ENCODE results near the gene R3HCC1L.

R3HCC1L gene

DNA sequence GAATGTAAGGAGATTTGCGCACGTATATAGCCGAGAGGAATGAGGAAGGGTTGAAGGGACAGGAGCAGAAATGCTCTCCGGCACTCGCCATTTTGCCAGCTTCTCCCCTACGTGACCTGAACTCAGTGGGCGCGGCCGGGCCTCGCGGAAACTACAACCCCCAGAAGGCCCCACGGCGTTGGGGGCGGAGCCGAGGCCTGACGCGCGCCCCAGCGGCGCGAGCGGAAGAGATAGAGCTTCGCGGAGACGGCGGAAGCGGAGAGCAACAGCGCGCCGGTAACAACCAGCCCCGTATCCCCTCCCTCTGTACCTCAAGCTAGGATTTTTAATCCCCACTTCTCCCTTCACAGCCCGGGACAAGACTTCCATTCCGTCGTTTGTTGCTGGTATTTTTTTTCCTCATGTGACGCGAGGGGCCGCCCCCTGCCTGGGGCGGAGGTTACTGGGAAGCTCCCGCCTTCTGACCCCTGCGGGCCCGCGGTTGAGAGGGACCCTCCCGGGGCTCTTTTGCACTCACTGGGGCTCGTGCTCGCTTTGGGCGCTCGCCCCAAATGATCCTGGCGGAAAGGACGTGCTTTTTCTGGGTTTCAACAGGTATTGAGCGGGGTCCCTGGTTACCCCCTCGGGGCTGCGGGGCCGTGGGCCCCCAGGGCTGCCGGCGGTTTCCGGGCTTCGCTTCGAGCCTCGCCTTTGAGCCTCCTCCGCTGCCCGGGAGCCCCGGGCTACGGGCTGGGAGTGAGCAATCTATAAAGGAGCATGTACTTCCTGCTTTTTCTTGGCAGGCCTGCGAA, at the start of gene R3HCC1L:
Gene R3HCC1L, plus strand, starts transcription at position 227 of the 791 bp plus-strand sequence. CDS start 73,458 bp downstream, outside the sequence.
- peak; percentile 92 to 95 for DNase-seq (ENCODE audit: low spot score in 2 of 2)
- Mint-ChIP-seq H3K4me3 (peak within 1 kb of the TSS; percentile 87), H3K27ac (peak within 1 kb of the TSS; percentile 84), H3K9me3 (peaks cover 2% of the 10 kb centered on the region), H3K4me1 (peaks cover 24% of the 10 kb centered on the region), H3K36me3 (no peaks in the 10 kb centered on the region)
- ATAC-seq: peak; percentile 99

DNA sequence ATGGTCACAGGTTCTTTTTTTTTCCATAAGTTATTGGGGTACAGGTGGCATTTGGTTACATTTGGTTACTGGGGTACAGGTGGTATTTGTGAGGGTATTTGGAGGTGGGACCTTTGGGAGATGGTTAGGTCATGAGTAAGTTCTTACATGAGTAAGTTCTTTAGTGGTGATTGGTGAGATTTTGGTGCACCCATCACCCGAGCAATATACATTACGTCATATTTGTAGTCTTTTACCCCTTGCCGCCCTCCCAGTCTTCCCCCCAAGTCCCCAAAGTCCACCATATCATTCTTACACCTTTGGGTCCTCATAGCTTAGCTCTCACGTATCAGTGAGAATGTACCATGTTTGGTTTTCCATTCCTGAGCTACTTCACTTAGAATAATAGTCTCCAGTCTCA, 49.2 kb upstream of the R3HCC1L start:
- Mint-ChIP-seq H3K36me3 (no peaks in the 10 kb centered on the region), H3K27ac (no peak overlapping the region), H3K4me1 (no peaks in the 10 kb centered on the region), H3K4me3 (no peak overlapping the region), H3K9me3 (no peaks in the 10 kb centered on the region)
- no peak for DNase-seq (ENCODE audit: low spot score in 2 of 2)
- ATAC-seq: no peak

DNA sequence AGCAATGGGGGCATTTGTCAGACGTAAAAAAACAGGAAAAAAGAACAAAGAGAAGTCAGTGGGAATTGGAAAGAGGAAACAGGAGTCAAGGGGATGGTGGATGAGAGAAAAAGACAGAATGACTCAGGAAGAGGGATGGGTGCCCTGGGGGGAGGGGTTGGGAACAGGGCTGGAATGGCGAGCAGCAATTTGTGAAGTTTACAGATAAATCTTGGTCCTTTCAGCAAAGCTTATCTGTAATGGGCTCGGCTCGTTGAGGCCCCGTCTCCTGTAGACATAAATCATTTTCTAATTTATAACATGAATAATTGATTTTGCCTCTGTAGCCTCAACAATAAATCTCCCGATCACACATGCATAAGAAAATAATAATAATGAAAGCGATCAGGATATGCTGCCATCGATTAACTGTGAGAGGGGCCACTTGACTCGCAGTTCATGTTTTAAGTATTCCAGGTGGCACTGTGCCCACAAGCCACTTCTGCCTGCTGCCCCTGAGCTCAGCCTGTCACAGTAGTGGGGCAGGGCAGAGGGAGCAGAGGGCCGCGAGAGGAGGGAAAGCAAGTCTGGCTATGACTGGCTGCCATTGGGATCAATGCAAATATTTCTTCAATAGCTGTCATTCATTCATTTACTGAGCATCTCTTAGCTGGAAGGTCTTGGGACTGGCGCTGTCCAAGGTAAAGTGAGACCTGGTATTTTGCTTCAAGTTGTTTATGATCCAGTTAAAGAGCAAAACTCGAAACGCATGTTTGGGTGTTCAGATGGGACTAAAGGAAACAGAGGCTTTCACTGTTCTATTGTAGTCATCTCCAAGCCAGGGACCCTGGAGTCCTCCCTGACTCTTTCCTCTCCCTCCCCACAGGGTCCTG, 47.4 kb upstream of the R3HCC1L start:
- Mint-ChIP-seq H3K9me3 (no peaks in the 10 kb centered on the region), H3K27ac (no peak overlapping the region), H3K4me3 (no peak overlapping the region), H3K4me1 (no peaks in the 10 kb centered on the region), H3K36me3 (no peaks in the 10 kb centered on the region)
- DNase-seq (ENCODE audit: low spot score in 2 of 2) (no peak), ATAC-seq (no peak)

DNA sequence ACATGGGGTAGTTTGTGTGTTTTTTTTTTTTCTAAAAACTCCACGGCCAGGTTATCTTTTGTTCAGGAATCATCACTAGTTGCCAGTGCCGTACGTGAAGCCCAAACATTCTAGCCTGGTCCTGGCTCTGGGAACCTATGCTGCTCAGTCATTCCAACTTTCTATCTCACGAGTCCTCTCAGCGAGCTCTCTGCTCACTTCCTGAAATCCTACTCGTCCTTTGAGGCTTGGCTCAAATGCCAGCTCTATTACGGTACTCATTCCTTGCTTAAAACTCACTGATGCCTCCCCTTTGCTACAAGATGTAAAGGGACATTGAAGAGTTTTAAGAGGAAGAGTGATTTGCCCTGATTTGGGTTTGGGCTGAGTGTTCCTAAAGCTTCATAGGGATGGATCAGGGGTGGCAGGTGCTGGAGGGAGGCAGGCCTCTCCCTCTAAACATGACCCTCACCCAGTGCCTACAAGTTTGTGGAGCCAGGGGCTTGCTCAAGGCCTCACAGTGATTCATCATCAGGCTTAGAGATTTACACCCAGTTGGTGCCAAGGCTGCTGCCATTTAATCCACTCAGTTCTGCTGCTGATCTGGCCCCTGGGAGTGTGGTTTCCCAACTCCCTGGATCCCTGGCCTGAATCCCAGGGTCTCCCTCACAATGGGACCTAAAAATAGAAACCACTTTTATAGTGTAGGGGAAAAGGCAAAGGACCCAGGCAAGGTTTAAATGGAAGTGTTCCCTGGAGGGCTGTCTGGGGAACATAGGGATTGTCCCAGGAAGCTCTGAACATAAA, 46.1 kb upstream of the R3HCC1L start:
- Mint-ChIP-seq H3K9me3 (no peaks in the 10 kb centered on the region), H3K4me3 (no peak overlapping the region), H3K27ac (no peak overlapping the region), H3K4me1 (no peaks in the 10 kb centered on the region), H3K36me3 (no peaks in the 10 kb centered on the region)
- no peak for DNase-seq (ENCODE audit: low spot score in 2 of 2)
- ATAC-seq: no peak

DNA sequence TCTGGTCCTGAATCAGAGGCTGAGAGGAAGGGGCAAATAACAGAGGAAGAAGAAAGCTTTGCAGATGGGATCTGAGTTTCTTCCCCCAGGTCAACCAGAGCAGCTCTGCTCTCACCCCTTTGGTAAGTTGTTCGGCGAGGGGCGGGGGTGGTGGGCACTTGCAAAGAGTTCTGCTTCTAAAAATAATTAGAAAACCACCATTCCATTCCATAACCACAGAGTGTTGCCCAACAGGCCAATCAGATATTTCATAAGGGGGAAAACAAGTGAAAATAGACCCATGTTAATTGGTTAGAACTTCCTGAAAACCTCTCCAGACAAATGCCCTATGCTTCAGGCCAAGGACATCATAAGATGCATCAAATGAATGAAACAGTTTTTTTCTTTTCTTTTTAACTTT, 43.6 kb upstream of the R3HCC1L start:
- Mint-ChIP-seq H3K27ac (no peak overlapping the region), H3K9me3 (no peaks in the 10 kb centered on the region), H3K4me1 (no peaks in the 10 kb centered on the region), H3K36me3 (no peaks in the 10 kb centered on the region), H3K4me3 (no peak overlapping the region)
- DNase-seq (ENCODE audit: low spot score in 2 of 2) (no peak), ATAC-seq (no peak)

DNA sequence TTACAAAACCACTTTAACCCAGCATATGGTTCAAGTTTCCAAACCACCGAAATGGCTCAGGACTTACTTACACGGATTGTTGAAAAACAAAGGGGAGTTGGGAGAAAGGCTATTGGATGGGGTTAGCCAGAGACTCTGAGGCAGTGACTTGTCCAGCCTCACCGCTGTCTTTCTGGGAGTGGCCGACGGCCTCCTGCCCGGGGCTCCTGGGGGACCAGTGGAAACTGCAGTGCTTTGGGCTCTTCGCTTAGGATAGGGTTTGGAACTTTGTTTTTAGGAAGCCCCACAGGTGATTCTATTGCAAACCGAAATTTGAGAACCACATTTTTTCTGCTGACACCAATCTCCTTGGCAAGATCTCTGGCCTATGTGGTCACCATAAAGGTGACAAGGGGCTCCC, 38.1 kb upstream of the R3HCC1L start:
- no peak for DNase-seq (ENCODE audit: low spot score in 2 of 2)
- Mint-ChIP-seq H3K9me3 (no peaks in the 10 kb centered on the region), H3K27ac (no peak overlapping the region), H3K36me3 (no peaks in the 10 kb centered on the region), H3K4me3 (no peak overlapping the region), H3K4me1 (no peaks in the 10 kb centered on the region)
- ATAC-seq: peak; percentile 6

DNA sequence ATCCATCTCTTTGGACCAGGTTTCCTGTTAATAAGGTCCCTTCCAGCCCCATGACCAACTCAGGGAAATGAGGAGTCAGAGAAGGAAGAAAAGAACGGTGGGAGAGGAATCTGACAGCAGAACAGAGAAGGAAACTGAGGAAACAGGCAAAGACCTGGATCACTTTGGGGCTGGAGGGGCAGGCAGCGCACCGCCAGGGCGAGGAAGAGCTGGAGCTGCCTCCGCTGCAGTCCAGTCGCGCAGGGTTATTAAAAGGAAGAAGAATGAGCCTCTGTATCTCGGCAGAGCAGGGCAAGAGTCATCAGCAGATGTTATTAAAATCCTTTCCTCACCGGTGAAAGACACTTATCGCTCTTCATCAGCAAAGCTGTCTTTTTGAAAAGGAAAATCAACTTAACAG, 37.7 kb upstream of the R3HCC1L start:
- Mint-ChIP-seq H3K36me3 (no peaks in the 10 kb centered on the region), H3K4me1 (no peaks in the 10 kb centered on the region), H3K27ac (no peak overlapping the region), H3K4me3 (no peak overlapping the region), H3K9me3 (no peaks in the 10 kb centered on the region)
- DNase-seq (ENCODE audit: low spot score in 2 of 2) (no peak), ATAC-seq (no peak)

DNA sequence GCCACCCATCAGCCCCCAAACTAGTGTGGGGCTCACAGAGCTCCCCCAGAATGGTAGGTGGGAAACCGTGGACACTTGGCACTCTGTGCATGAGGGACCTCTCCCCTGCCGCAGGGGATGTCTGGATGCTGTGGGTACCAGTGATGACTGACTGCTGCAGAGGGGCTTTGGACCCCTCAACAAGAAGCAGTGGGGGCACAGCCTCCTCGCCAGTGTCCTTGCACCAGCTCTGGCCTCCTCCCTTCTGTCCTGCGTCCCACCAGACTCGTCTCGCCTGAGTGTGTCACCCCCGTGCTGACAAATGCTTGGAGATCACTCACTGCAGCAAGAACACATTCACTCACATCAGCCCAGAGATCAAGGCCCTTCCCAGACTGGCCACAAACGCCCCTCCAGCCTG, 37.3 kb upstream of the R3HCC1L start:
- no peaks in the 10 kb centered on the region for H3K9me3 Mint-ChIP-seq
- no peaks in the 10 kb centered on the region for H3K4me1 Mint-ChIP-seq
- H3K27ac Mint-ChIP-seq: peak overlapping the region; percentile 35
- ATAC-seq: peak; percentile 16
- no peaks in the 10 kb centered on the region for H3K36me3 Mint-ChIP-seq
- no peak overlapping the region for H3K4me3 Mint-ChIP-seq
- no peak for DNase-seq (ENCODE audit: low spot score in 2 of 2)

DNA sequence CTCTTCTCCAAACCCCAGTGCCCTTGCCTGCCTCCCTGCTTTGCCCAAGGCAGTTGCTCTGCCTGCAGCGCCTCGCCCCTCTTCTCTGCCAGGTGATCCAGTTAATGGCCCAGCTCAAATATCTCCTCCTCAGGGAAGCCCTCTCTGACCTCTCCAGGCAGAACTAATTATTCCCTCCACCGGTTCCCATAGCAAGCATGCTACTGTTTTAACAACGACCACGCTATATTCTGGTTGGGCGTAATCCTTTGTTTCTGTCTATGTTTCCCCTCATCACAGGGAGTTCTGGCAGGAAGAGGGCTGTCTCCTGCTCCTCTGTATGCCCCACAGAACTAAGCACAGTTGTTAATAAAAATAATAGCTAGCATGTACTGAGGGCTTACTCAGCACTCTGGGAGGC, 36.8 kb upstream of the R3HCC1L start:
- H3K36me3 Mint-ChIP-seq: no peaks in the 10 kb centered on the region
- H3K27ac Mint-ChIP-seq: peak overlapping the region; percentile 35
- H3K4me3 Mint-ChIP-seq: no peak overlapping the region
- ATAC-seq: peak; percentile 5
- H3K9me3 Mint-ChIP-seq: no peaks in the 10 kb centered on the region
- no peak for DNase-seq (ENCODE audit: low spot score in 2 of 2)
- no peaks in the 10 kb centered on the region for H3K4me1 Mint-ChIP-seq

DNA sequence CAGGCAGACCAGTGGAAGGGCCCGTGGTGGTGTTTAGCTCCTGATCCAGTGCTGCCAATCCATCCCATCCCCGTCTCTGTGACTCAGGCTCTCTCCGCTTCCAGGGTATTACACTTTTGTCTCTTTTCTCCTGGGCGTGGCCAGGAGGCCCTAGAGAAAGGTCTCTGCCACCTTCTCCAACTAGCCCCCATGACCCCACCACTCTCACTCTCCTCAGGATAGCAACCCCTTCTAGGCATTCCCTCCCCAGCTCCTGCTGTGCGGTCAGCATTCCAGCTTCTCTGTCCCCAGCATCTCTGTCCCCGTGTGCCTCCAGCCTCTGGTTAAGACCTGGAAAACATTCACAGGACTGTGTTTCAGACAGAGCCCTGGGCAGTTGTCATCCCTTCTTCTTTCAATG, 36.2 kb upstream of the R3HCC1L start:
- DNase-seq (ENCODE audit: low spot score in 2 of 2): no peak
- Mint-ChIP-seq H3K4me3 (no peak overlapping the region), H3K4me1 (no peaks in the 10 kb centered on the region), H3K9me3 (no peaks in the 10 kb centered on the region), H3K27ac (no peak overlapping the region), H3K36me3 (no peaks in the 10 kb centered on the region)
- no peak for ATAC-seq

DNA sequence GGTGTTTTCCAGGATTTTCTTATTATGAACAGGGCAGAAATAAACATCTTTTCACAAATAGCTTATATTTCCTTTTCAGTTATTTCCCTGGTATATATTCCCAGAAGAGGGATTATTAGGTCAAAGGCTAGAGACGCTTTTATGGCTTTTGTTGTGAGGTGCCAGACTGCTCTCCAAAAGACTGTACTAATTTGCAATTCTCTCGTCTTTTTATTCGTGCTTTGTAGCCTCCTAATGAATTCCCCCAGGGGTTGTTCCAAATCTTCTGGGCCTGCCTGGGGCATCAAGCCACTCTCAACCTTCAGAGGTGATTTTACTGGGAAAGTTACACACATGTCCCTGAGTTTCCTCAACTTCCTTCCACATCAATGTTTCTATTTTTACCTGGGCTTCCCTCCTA, 34.0 kb upstream of the R3HCC1L start:
- no peak for DNase-seq (ENCODE audit: low spot score in 2 of 2)
- H3K4me3 Mint-ChIP-seq: no peak overlapping the region
- no peaks in the 10 kb centered on the region for H3K4me1 Mint-ChIP-seq
- ATAC-seq: no peak
- no peaks in the 10 kb centered on the region for H3K9me3 Mint-ChIP-seq
- no peak overlapping the region for H3K27ac Mint-ChIP-seq
- no peaks in the 10 kb centered on the region for H3K36me3 Mint-ChIP-seq

DNA sequence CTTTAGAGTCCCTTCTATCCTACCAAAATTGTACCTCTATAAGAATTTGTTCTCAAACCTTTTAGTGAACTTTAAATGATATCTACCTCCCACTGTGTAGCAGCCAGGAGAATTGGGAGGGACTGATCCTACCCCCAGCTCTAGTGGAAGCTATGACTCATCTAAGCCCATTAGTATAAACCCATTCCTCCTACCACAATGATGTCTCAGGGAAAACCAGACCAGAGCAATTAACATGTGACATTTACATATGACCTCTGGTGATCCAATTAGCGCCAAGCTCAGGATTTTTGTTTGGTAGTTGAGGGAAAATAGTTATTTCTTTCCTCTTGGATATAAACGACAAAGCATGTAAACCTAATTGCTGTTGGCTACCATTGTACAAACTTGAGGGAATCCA, 33.1 kb upstream of the R3HCC1L start:
- no peaks in the 10 kb centered on the region for H3K36me3 Mint-ChIP-seq

DNA sequence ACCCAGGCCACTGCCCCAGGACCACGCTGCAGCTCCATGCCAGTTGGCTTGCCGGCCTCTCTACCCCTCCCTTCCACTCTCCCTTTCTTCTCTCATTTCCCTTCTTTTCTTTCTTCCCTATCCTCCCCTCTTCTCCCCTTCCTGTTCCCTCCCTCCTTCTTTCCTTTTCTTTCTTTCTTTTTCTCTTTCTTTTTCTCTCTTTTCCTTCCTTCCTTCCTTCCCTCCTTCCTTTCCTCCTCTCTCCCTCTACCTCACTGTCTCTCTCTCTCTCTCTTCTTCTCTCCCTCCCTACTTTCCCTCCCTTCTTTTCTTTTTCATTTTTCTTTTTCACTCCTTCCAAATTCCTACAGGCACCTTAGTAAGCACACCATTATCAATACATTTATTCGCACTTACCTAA, 30.3 kb upstream of the R3HCC1L start:
- H3K27ac Mint-ChIP-seq: no peak overlapping the region
- H3K4me1 Mint-ChIP-seq: no peaks in the 10 kb centered on the region
- ATAC-seq: no peak

More for the DNA sequence above, 33.1 kb upstream of the R3HCC1L start:
- Mint-ChIP-seq H3K27ac (no peak overlapping the region), H3K4me3 (no peak overlapping the region), H3K9me3 (no peaks in the 10 kb centered on the region), H3K4me1 (no peaks in the 10 kb centered on the region)
- DNase-seq (ENCODE audit: low spot score in 2 of 2) (no peak), ATAC-seq (no peak)

DNA sequence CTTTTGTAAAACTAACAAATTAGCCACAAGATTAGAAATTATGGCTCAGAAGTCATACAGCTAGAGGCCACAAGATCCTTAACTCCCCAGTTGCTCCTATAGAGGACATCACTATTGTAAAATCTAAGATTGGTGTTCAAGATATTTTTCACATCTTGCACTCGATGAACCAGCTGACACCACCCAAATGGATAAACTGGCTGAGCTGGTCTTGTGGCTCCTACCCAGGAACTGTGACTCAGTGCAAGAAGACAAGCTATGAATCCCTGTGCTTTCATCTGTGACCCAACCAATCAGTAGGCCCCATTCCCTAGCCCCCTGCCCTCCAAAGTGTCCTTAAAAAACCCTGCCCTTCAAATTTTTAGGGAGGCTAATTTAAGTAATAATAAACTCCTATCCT, 27.9 kb upstream of the R3HCC1L start:
- DNase-seq (ENCODE audit: low spot score in 2 of 2): no peak
- no peak overlapping the region for H3K4me3 Mint-ChIP-seq
- H3K9me3 Mint-ChIP-seq: no peaks in the 10 kb centered on the region
- H3K36me3 Mint-ChIP-seq: no peaks in the 10 kb centered on the region
- ATAC-seq: no peak
- H3K4me1 Mint-ChIP-seq: no peaks in the 10 kb centered on the region
- no peak overlapping the region for H3K27ac Mint-ChIP-seq

More for the DNA sequence above, 30.3 kb upstream of the R3HCC1L start:
- no peak for DNase-seq (ENCODE audit: low spot score in 2 of 2)
- no peak overlapping the region for H3K4me3 Mint-ChIP-seq
- no peaks in the 10 kb centered on the region for H3K9me3 Mint-ChIP-seq
- H3K36me3 Mint-ChIP-seq: no peaks in the 10 kb centered on the region

DNA sequence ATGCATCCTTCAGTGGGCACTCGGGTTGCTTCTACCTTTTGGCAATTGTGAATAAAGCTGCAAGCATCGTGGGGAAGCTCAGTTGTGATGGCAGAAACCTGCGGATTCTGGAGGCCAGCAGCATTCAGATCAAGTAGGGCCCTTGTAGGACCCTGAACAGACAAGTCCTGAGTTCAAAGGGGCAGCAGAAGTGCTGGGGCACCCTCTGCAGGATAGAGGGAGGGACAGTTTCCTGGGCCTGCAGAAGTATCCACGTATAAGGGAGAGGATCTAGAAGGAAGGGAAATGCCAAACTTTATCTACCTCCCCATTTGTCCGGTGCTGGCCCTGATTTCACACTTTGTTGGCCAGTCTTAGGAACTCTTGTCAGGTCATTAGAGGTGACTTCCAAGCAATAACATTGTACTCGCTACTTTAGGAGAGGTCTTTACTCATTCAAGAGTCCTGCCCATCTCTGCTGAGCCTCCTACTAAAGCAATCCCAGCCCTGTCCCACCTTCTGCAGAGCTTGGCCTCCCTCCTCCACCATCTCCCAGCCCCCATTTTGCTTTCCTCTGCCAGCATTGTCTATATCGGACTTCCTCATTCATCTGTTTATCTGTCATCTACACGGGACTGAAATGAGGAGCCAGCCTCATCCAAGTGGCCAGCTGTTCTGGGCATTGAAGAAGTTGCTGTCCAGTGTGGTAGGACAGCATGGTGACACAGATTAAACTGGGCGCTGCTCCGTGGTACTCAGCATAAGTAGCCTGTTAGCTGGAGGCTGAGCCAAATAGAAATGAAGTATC, 26.6 kb upstream of the R3HCC1L start:
- Mint-ChIP-seq H3K36me3 (no peaks in the 10 kb centered on the region), H3K9me3 (no peaks in the 10 kb centered on the region)
- no peak for ATAC-seq

More for the DNA sequence above, 26.6 kb upstream of the R3HCC1L start:
- H3K4me3 Mint-ChIP-seq: no peak overlapping the region
- no peak overlapping the region for H3K27ac Mint-ChIP-seq
- H3K4me1 Mint-ChIP-seq: no peaks in the 10 kb centered on the region
- no peak for DNase-seq (ENCODE audit: low spot score in 2 of 2)

Data from stimulated activated effector memory CD8-positive, alpha-beta T cell treated with anti-CD3 and anti-CD28 coated beads, Interleukin-12 subunit alpha, Interleukin-12 subunit beta, amount 100 ng/mL, for 72 hours (primary cell).